ENCODE results near the gene BCL3.

Gene BCL3

GRCh38 chr19:44803442-44804428 is 55.2 kb downstream of the BCL3 start:
- Histone ChIP-seq H3K4me3 (ENCODE audit: insufficient read depth, low read depth, low read length) (no peak overlapping the region), H3K9me3 (ENCODE audit: control insufficient read depth, low read length) (no peaks in the 10 kb centered on the region), H3K27ac (ENCODE audit: insufficient read depth, low read depth, low read length, poor library complexity, severe bottlenecking) (no peak overlapping the region), H3K27me3 (ENCODE audit: control insufficient read depth, insufficient read depth, low read length, poor library complexity, severe bottlenecking) (no peaks in the 10 kb centered on the region), H3K4me1 (ENCODE audit: control insufficient read depth, insufficient read depth, low read length) (peaks cover 11% of the 10 kb centered on the region), H3K36me3 (ENCODE audit: control insufficient read depth, insufficient read depth, low read length) (no peaks in the 10 kb centered on the region)
- 93% methylated on average over 13 of the region's 13 CpGs for WGBS, 2 experiments

GRCh38 chr19:44806291-44806690 is 57.8 kb downstream of the BCL3 start:
- WGBS, 2 experiments, result 54 to 69% methylated on average over 7 of the region's 7 CpGs
- Histone ChIP-seq H3K27me3 (ENCODE audit: control insufficient read depth, insufficient read depth, low read length, poor library complexity, severe bottlenecking) (peaks cover 6% of the 10 kb centered on the region), H3K4me3 (ENCODE audit: insufficient read depth, low read depth, low read length) (no peak overlapping the region), H3K9me3 (ENCODE audit: control insufficient read depth, low read length) (no peaks in the 10 kb centered on the region), H3K27ac (ENCODE audit: insufficient read depth, low read depth, low read length, poor library complexity, severe bottlenecking) (no peak overlapping the region), H3K36me3 (ENCODE audit: control insufficient read depth, insufficient read depth, low read length) (no peaks in the 10 kb centered on the region), H3K4me1 (ENCODE audit: control insufficient read depth, insufficient read depth, low read length) (peaks cover 24% of the 10 kb centered on the region)

DNA sequence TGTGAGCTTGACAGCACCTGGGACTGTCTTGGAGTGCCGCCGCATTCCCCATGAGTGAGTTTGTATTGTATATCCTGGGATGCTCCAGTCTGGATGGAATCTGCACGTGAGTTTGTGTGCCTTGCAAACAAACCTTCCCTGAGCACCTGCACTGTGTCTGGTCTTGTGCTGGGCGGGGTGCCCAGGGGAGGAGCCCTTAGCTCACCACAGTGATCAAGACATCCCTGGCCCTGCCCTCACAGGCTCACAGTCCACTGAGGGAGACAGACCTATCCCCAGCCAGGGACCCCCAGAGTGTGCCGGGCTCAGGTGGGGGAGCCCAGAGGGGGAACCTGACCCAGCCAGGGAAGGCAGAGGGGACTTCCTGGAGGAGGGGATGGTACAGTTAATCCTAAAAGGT is 58.7 kb downstream of the BCL3 start:
- 80 to 87% methylated on average over 5 of the region's 5 CpGs for WGBS, 2 experiments
- no peak overlapping the region for H3K27ac ChIP-seq (ENCODE audit: insufficient read depth, low read depth, low read length, poor library complexity, severe bottlenecking)

DNA sequence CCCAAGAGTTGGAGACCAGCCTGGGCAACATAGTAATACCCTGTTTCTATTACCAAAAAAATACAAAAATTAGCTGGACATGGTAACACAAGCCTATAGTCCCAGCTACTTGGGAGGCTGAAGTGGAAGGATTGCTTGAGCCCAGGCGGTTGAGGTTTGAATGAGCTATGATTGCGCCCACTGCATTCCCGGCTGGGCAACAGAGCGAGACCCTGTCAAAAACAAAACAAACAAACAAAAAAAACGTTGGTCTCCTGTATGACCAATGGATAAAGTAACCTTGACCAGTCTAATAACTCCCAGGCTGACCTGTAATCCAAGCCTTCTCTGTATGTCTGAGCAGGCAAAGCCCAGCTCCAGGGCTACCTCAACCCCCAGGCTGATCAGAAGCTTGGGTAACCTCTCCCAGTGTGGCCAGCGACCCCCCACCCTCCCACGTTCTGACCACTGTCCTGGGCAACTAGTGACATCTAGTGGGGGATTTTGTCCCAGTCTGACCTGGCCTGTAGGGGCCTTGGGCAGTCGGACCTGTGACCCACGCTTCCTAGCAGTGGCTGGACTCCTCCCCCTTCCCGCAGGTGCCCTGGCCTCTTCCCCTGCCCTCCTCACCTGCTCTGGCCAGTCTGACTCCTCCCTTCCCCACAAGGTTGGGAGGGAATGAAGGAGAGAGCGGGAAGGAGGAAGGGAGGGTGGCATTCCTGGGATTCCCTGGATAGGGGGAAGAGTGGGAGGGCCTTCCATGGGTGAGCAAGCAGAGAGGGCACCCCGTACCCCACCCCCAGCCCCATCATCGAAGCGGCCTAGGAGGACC is 59.3 kb downstream of the BCL3 start:
- Histone ChIP-seq H3K27ac (ENCODE audit: insufficient read depth, low read depth, low read length, poor library complexity, severe bottlenecking) (no peak overlapping the region), H3K4me3 (ENCODE audit: insufficient read depth, low read depth, low read length) (no peak overlapping the region), H3K27me3 (ENCODE audit: control insufficient read depth, insufficient read depth, low read length, poor library complexity, severe bottlenecking) (peaks cover 6% of the 10 kb centered on the region), H3K36me3 (ENCODE audit: control insufficient read depth, insufficient read depth, low read length) (no peaks in the 10 kb centered on the region), H3K9me3 (ENCODE audit: control insufficient read depth, low read length) (no peaks in the 10 kb centered on the region), H3K4me1 (ENCODE audit: control insufficient read depth, insufficient read depth, low read length) (peaks cover 24% of the 10 kb centered on the region)
- 30 to 33% methylated on average over 13 of the region's 14 CpGs for WGBS, 2 experiments

More for the DNA sequence above, 58.7 kb downstream of the BCL3 start:
- H3K4me3 ChIP-seq (ENCODE audit: insufficient read depth, low read depth, low read length), result no peak overlapping the region
- H3K4me1 ChIP-seq (ENCODE audit: control insufficient read depth, insufficient read depth, low read length), result peaks cover 24% of the 10 kb centered on the region
- H3K36me3 ChIP-seq (ENCODE audit: control insufficient read depth, insufficient read depth, low read length), result no peaks in the 10 kb centered on the region
- H3K27me3 ChIP-seq (ENCODE audit: control insufficient read depth, insufficient read depth, low read length, poor library complexity, severe bottlenecking), result peaks cover 6% of the 10 kb centered on the region
- no peaks in the 10 kb centered on the region for H3K9me3 ChIP-seq (ENCODE audit: control insufficient read depth, low read length)

DNA sequence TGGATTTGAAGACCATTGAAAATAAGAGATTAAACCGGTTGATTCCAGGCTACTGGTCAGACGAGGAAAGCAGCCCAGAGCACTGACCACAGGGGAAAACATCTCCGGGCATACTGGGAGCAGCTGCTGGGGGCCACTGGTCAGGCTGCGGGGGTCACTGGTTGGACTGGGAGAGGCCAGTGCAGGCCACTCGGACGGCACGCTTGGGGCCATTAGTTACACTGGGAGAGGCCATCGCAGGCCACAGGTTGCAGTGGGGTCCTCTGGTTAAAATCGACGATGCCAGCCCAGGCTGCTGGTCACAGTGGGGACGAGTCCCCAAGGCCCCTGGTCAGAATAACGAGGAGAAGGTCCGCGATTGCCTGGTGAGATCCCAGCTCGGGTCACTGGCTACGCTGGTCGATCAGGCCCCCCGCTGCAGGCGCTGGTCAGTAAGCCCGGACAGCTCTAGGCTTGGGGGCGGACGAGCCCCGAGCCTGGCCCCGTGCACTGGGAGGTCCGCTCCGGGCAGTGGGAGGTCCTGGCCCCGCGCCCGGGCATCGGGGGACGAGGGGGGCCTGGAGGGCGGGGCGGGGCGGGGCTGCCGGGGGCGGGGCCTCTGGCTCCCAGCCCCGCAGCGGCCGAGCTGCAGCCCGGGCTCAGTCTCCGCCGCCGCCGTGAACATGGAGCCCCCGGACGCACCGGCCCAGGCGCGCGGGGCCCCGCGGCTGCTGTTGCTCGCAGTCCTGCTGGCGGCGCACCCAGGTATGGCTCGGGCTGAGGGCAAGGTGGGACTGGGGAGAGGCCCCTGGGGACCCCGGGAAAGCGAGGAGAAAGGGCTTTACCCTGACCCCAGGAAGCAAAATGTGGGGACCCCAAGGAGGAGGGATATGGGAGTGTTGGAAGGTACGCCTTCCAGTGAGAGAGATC is 60.2 kb downstream of the BCL3 start, which contains the start of gene BCAM:
Gene BCAM (plus strand): TSS at position 641 of the 909 bp plus-strand sequence. CDS start 22 bp downstream, at position 663.
- Histone ChIP-seq H3K36me3 (ENCODE audit: control insufficient read depth, insufficient read depth, low read length) (no peaks in the 10 kb centered on the region), H3K27ac (ENCODE audit: insufficient read depth, low read depth, low read length, poor library complexity, severe bottlenecking) (no peak within 1 kb of the TSS), H3K4me1 (ENCODE audit: control insufficient read depth, insufficient read depth, low read length) (peaks cover 24% of the 10 kb centered on the region), H3K9me3 (ENCODE audit: control insufficient read depth, low read length) (no peaks in the 10 kb centered on the region), H3K4me3 (ENCODE audit: insufficient read depth, low read depth, low read length) (peak within 1 kb of the TSS; percentile 47), H3K27me3 (ENCODE audit: control insufficient read depth, insufficient read depth, low read length, poor library complexity, severe bottlenecking) (peaks cover 6% of the 10 kb centered on the region)
- WGBS, 2 experiments, result 1 to 2% methylated on average over 59 of the region's 59 CpGs

All from ectodermal cell (in vitro differentiated cells).